Smooth muscle cell (in vitro differentiated cells): Measurements from ENCODE around the gene CDK6. TPM values are rescaled to one million over a fixed set of nuclear protein-coding genes. Genes with fewer than 3 reads are reported as not detected.

ENCODE experiments used
- DNase-seq: peaks from one replicate; lab custom pipeline; 2025; ENCODE audit not compliant: unreplicated experiment; lab: John Stamatoyannopoulos, UW
- H2AFZ ChIP-seq: fragments of 200-600 bp; sonication (generic); 2 replicates; pipeline ENCODE4 v1.6.0; 2016; ENCODE audit warnings: antibody characterized with exemption, low read depth, mild to moderate bottlenecking
- H3F3A ChIP-seq: fragments of 200-600 bp; sonication (generic); 2 replicates; pipeline ENCODE4 v1.6.0; 2017; ENCODE audit warnings: antibody characterized with exemption, low read depth
- H3K27ac ChIP-seq: fragments of 200-600 bp; sonication (generic); 2 replicates; pipeline ENCODE4 v1.5.1; 2016; ENCODE audit warnings: low read depth, mild to moderate bottlenecking
- H3K27me3 ChIP-seq: fragments of 200-600 bp; sonication (generic); 2 replicates; pipeline ENCODE4 v1.6.1; 2016; ENCODE audit warnings: low read depth, mild to moderate bottlenecking
- H3K36me3 ChIP-seq: fragments of 200-600 bp; sonication (generic); 2 replicates; pipeline ENCODE4 v1.5.1; 2016; ENCODE audit warnings: low read depth
- H3K4me1 ChIP-seq: fragments of 200-600 bp; sonication (generic); 2 replicates; pipeline ENCODE4 v1.5.1; 2016; ENCODE audit warnings: low read depth
- H3K4me2 ChIP-seq: fragments of 200-600 bp; sonication (generic); 2 replicates; pipeline ENCODE4 v1.6.0; 2016; ENCODE audit warnings: mild to moderate bottlenecking
- H3K4me3 ChIP-seq: fragments of 200-600 bp; sonication (generic); 2 replicates; pipeline ENCODE4 v1.5.1; 2016; ENCODE audit warnings: mild to moderate bottlenecking
- H3K79me2 ChIP-seq: fragments of 200-600 bp; sonication (generic); 2 replicates; pipeline ENCODE4 v1.6.0; 2016; ENCODE audit warnings: low read depth, mild to moderate bottlenecking
- H3K9ac ChIP-seq: fragments of 200-600 bp; sonication (generic); 2 replicates; pipeline ENCODE4 v1.6.0; 2016; ENCODE audit warnings: low read depth
- H3K9me3 ChIP-seq: fragments of 200-600 bp; sonication (generic); replicated peaks from 2 replicates; pipeline ENCODE4 v1.5.1; 2016; ENCODE audit warnings: low read depth
- H4K20me1 ChIP-seq: fragments of 200-600 bp; sonication (generic); 2 replicates; pipeline ENCODE4 v1.6.0; 2016; ENCODE audit warnings: low read depth
- CTCF ChIP-seq: fragments of 200-600 bp; sonication (generic); IDR thresholded peaks from 2 replicates; pipeline ENCODE4 v1.5.1; 2017; ENCODE audit warnings: borderline replicate concordance, mild to moderate bottlenecking, antibody characterized with exemption; ENCODE audit not compliant: insufficient read depth, poor library complexity, severe bottlenecking
- WGBS: methylation state at CpG from one replicate; pipeline ENCODE4 v1.1.7; 2016; ENCODE audit warnings: low lambda C conversion rate; 5-methylcytosine and 5-hydroxymethylcytosine counted together
- polyA plus RNA-seq: library from polyadenylated mRNA; unstranded; fragments of >200 nt; fragmentation: Nextera tagmentation; extraction: Ambion mirVana; gene quantifications from 2 replicates; pipeline ENCODE4 v1.2.1, GENCODE V29; 2016
- total RNA-seq: library from RNA; depleted of rRNA; stranded (reverse); fragments of >200 nt; gene quantifications from 2 replicates; pipeline ENCODE4 v1.2.3, GENCODE V29; 2014

Gene CDK6
- total and polyA plus RNA-seq, 2 experiments from 2014 or later: 34.2 to 99.2 TPM

GRCh38 chr7:92827464-92828120 lies 8.8 kb downstream of the CDK6 start:
- DNase-seq: no peak
- peaks cover 99% of the 10 kb centered on the region for H4K20me1 ChIP-seq

GRCh38 chr7:92826258-92826938 lies 10.0 kb downstream of the CDK6 start:
- Histone ChIP-seq H3F3A (no peaks in the 10 kb centered on the region), H2AFZ (no peak overlapping the region), H3K4me1 (peaks cover 6% of the 10 kb centered on the region), H3K27ac (no peak overlapping the region), H3K27me3 (no peaks in the 10 kb centered on the region), H3K36me3 (no peaks in the 10 kb centered on the region), H3K4me3 (no peak overlapping the region), H3K79me2 (peaks cover 100% of the 10 kb centered on the region), H4K20me1 (peaks cover 100% of the 10 kb centered on the region), H3K9me3 (no peaks in the 10 kb centered on the region), H3K9ac (no peak overlapping the region), H3K4me2 (no peak overlapping the region)
- TF ChIP-seq CTCF: no peak
- DNase-seq: no peak
- WGBS: 87% methylated on average over 3 of the region's 3 CpGs

More at GRCh38 chr7:92827464-92828120, 8.8 kb downstream of the CDK6 start:
- H3K9me3 ChIP-seq: no peaks in the 10 kb centered on the region
- no peak overlapping the region for H3K27ac ChIP-seq
- H3K4me3 ChIP-seq: no peak overlapping the region
- 83% methylated on average over 3 of the region's 3 CpGs for WGBS
- peaks cover 14% of the 10 kb centered on the region for H3K4me1 ChIP-seq
- H3K9ac ChIP-seq: no peak overlapping the region
- H3F3A ChIP-seq: peaks cover 2% of the 10 kb centered on the region
- no peaks in the 10 kb centered on the region for H3K36me3 ChIP-seq
- H2AFZ ChIP-seq: no peak overlapping the region
- H3K79me2 ChIP-seq: peaks cover 99% of the 10 kb centered on the region
- no peak overlapping the region for H3K4me2 ChIP-seq
- no peaks in the 10 kb centered on the region for H3K27me3 ChIP-seq
- TF ChIP-seq CTCF: no peak

- no peak for TF ChIP-seq CTCF
- Histone ChIP-seq H3K79me2 (peaks cover 100% of the 10 kb centered on the region), H3K27me3 (no peaks in the 10 kb centered on the region), H3K36me3 (no peaks in the 10 kb centered on the region), H4K20me1 (peaks cover 99% of the 10 kb centered on the region), H2AFZ (no peak overlapping the region), H3K4me2 (no peak overlapping the region), H3K27ac (no peak overlapping the region), H3K9ac (no peak overlapping the region), H3F3A (no peaks in the 10 kb centered on the region), H3K4me3 (no peak overlapping the region), H3K9me3 (no peaks in the 10 kb centered on the region), H3K4me1 (peaks cover 2% of the 10 kb centered on the region)
- WGBS: 96% methylated on average over 3 of the region's 3 CpGs
- no peak for DNase-seq
These were observed 11.4 kb downstream of the CDK6 start for GRCh38 chr7:92824901-92825480.
